ENCODE data around the gene TRAPPC4. TPM values are rescaled to one million over a fixed set of nuclear protein-coding genes. Genes with fewer than 3 reads are reported as not detected.

The TRAPPC4 gene
- total and polyA plus RNA-seq, 4 experiments from 2014 or later = 89.2 to 116 (median 94.7) TPM

Small RNA genes lying within 50 kb of the gene (microRNA-seq; reads per million reads assigned to microRNA genes)
- gene MIR3656 (ENCODE audit: borderline microRNAs expressed, borderline number of aligned reads, borderline replicate concordance) = not detected

Other genes starting within 250 kb of the TRAPPC4 start
- 100 to 1,000 TPM; 299 to 304 TPM for gene DDX6, start 227.6 kb upstream of the TRAPPC4 start, total RNA-seq
- 10 to 100 TPM; 74.6 to 90.9 TPM for gene DDX6, start 227.6 kb upstream of the TRAPPC4 start, polyA plus RNA-seq
- gene CXCR5, start 134.9 kb upstream of the TRAPPC4 start, total RNA-seq = 10 to 100 TPM; 21.1 to 21.5 TPM
- gene CXCR5, start 134.9 kb upstream of the TRAPPC4 start, polyA plus RNA-seq = 10 to 100 TPM in 1 of 2 donors, 1 to 10 TPM in 1; 7.9 to 18.2 TPM
- gene BCL9L, start 92.8 kb upstream of the TRAPPC4 start, total RNA-seq = 100 to 1,000 TPM; 216 to 232 TPM
- 10 to 100 TPM in 1 of 2 donors, under 1 TPM in 1; 0.45 to 10.9 TPM for gene BCL9L, start 92.8 kb upstream of the TRAPPC4 start, polyA plus RNA-seq
- not detected for gene UPK2, start 62.5 kb upstream of the TRAPPC4 start, total RNA-seq
- not detected for gene UPK2, start 62.5 kb upstream of the TRAPPC4 start, polyA plus RNA-seq
- not detected for gene FOXR1, start 47.0 kb upstream of the TRAPPC4 start, total RNA-seq
- not detected for gene FOXR1, start 47.0 kb upstream of the TRAPPC4 start, polyA plus RNA-seq
- gene CENATAC, start 20.6 kb upstream of the TRAPPC4 start, total RNA-seq = 100 to 1,000 TPM; 109 to 114 TPM
- 10 to 100 TPM; 13.3 to 16.9 TPM for gene CENATAC, start 20.6 kb upstream of the TRAPPC4 start, polyA plus RNA-seq
- gene RPS25, start 423 bp upstream of the TRAPPC4 start, total RNA-seq = 1,000 to 10,000 TPM; 2,545 to 2,705 TPM
- 1,000 to 10,000 TPM; 4,676 to 5,786 TPM for gene RPS25, start 423 bp upstream of the TRAPPC4 start, polyA plus RNA-seq
- gene SLC37A4, start 12.1 kb downstream of the TRAPPC4 start, total RNA-seq = 10 to 100 TPM; 14.6 to 14.8 TPM
- gene SLC37A4, start 12.1 kb downstream of the TRAPPC4 start, polyA plus RNA-seq = 10 to 100 TPM; 10.6 to 13.0 TPM
- 100 to 1,000 TPM; 136 to 146 TPM for gene HYOU1, start 38.4 kb downstream of the TRAPPC4 start, total RNA-seq
- gene HYOU1, start 38.4 kb downstream of the TRAPPC4 start, polyA plus RNA-seq = 10 to 100 TPM; 24.1 to 27.9 TPM
- 10 to 100 TPM; 56.2 to 61.2 TPM for gene VPS11, start 49.1 kb downstream of the TRAPPC4 start, total RNA-seq
- gene VPS11, start 49.1 kb downstream of the TRAPPC4 start, polyA plus RNA-seq = 10 to 100 TPM; 36.0 to 61.7 TPM
- gene HMBS, start 66.1 kb downstream of the TRAPPC4 start, total RNA-seq = 1 to 10 TPM; 5.1 to 5.8 TPM
- 10 to 100 TPM; 17.7 to 21.2 TPM for gene HMBS, start 66.1 kb downstream of the TRAPPC4 start, polyA plus RNA-seq
- gene DPAGT1, start 83.1 kb downstream of the TRAPPC4 start, total RNA-seq = 10 to 100 TPM; 52.0 to 52.3 TPM
- 10 to 100 TPM; 32.9 to 52.3 TPM for gene DPAGT1, start 83.1 kb downstream of the TRAPPC4 start, polyA plus RNA-seq
- gene C2CD2L, start 88.6 kb downstream of the TRAPPC4 start, total RNA-seq = 10 to 100 TPM; 35.2 to 37.5 TPM
- 10 to 100 TPM in 1 of 2 donors, 1 to 10 TPM in 1; 2.6 to 13.3 TPM for gene C2CD2L, start 88.6 kb downstream of the TRAPPC4 start, polyA plus RNA-seq
- gene HINFP, start 102.8 kb downstream of the TRAPPC4 start, total RNA-seq = 10 to 100 TPM; 70.8 to 75.3 TPM
- 10 to 100 TPM in 1 of 2 donors, 1 to 10 TPM in 1; 9.3 to 16.0 TPM for gene HINFP, start 102.8 kb downstream of the TRAPPC4 start, polyA plus RNA-seq
- gene ABCG4, start 130.3 kb downstream of the TRAPPC4 start, total RNA-seq = under 1 TPM in 1 of 2 experiments, not detected in 1; 0.09 TPM
- gene ABCG4, start 130.3 kb downstream of the TRAPPC4 start, polyA plus RNA-seq = not detected
- gene NLRX1, start 150.0 kb downstream of the TRAPPC4 start, total RNA-seq = 1 to 10 TPM; 8.8 to 9.2 TPM
- gene NLRX1, start 150.0 kb downstream of the TRAPPC4 start, polyA plus RNA-seq = 1 to 10 TPM; 5.5 to 7.4 TPM
- gene NHERF4, start 166.7 kb downstream of the TRAPPC4 start, total RNA-seq = 1 to 10 TPM in 1 of 2 experiments, under 1 TPM in 1; 0.86 to 1.1 TPM
- gene NHERF4, start 166.7 kb downstream of the TRAPPC4 start, polyA plus RNA-seq = not detected
- 10 to 100 TPM; 39.5 to 39.8 TPM for gene CBL, start 187.6 kb downstream of the TRAPPC4 start, total RNA-seq
- 10 to 100 TPM in 1 of 2 donors, 1 to 10 TPM in 1; 3.6 to 15.6 TPM for gene CBL, start 187.6 kb downstream of the TRAPPC4 start, polyA plus RNA-seq

Measured in CD4-positive, alpha-beta memory T cell (primary cell).